Liver (tissue), 9 donors: ENCODE data around the gene PKP1. TPM values are rescaled to one million over a fixed set of nuclear protein-coding genes. Genes with fewer than 3 reads are reported as not detected.
A peak's percentile ranks its signal among the peaks of the same experiment; 100 is the strongest.

ENCODE experiments used
- DNase-seq: peaks from one replicate; pipeline ENCODE4 v3.0.0-alpha.2; 2017; ENCODE audit warnings: low spot score
- H3K27ac ChIP-seq, 2 donors: one replicate each; pipeline ENCODE4 v1.7.0; 2013; ENCODE audit warnings: inconsistent platforms in 2 of 2, low read length in 2 of 2, control low read depth in 1 of 2, low read depth in 1 of 2, mild to moderate bottlenecking in 1 of 2
- H3K27me3 ChIP-seq, 4 donors: one replicate each; pipeline versions ENCODE4 v1.6.1 to v1.7.0; 2013; ENCODE audit warnings: low read length in 3 of 4, inconsistent platforms in 1 of 4, mild to moderate bottlenecking in 1 of 4, moderate library complexity in 1 of 4; ENCODE audit not compliant: control insufficient read depth in 4 of 4, insufficient read depth in 4 of 4
- H3K36me3 ChIP-seq, 4 donors: one replicate each; pipeline versions ENCODE4 v1.6.1 to v1.7.0; 2013; ENCODE audit warnings: low read length in 3 of 4, mild to moderate bottlenecking in 3 of 4, low read depth in 1 of 4, moderate library complexity in 1 of 4; ENCODE audit not compliant: control insufficient read depth in 4 of 4, insufficient read depth in 3 of 4
- H3K4me1 ChIP-seq, 4 donors: one replicate each; pipeline versions ENCODE4 v1.6.1 to v1.7.0; 2013; ENCODE audit warnings: low read length in 3 of 4, mild to moderate bottlenecking in 3 of 4, moderate library complexity in 1 of 4; ENCODE audit not compliant: control insufficient read depth in 4 of 4, insufficient read depth in 4 of 4
- H3K4me3 ChIP-seq, 3 donors: one replicate each; pipeline versions ENCODE4 v1.6.1 to v1.7.0; 2013; ENCODE audit warnings: low read length in 3 of 3, control low read depth in 1 of 3, low read depth in 1 of 3, mild to moderate bottlenecking in 1 of 3
- H3K9ac ChIP-seq, 2 donors: one replicate each; pipeline ENCODE4 v1.7.0; 2013; ENCODE audit warnings: low read length in 2 of 2, mild to moderate bottlenecking in 2 of 2, moderate library complexity in 2 of 2, control low read depth in 1 of 2, low read depth in 1 of 2
- H3K9me3 ChIP-seq, 4 donors: one replicate each; pipeline versions ENCODE4 v1.6.1 to v1.7.0; 2013; ENCODE audit warnings: low read length in 3 of 4; ENCODE audit not compliant: control insufficient read depth in 4 of 4
- ATF3 ChIP-seq: IDR thresholded peaks from 2 replicates; pipeline ENCODE4 v1.6.1; 2016; ENCODE audit warnings: antibody characterized with exemption
- EGR1 ChIP-seq, 2 donors: IDR thresholded peaks; 2 replicates each; pipeline ENCODE4 v1.6.1; 2016 to 2018; ENCODE audit warnings: antibody characterized with exemption in 2 of 2, low read depth in 2 of 2
- HNF4A ChIP-seq, 2 donors: conservative IDR thresholded peaks; 2 replicates each; pipeline ENCODE4 v1.6.1; 2016; ENCODE audit warnings: antibody characterized with exemption in 2 of 2, mild to moderate bottlenecking in 2 of 2
- HNF4G ChIP-seq: IDR thresholded peaks from 2 replicates; pipeline ENCODE4 v1.6.1; 2016; ENCODE audit warnings: antibody characterized with exemption
- JUND ChIP-seq, 2 donors: IDR thresholded peaks; 2 replicates each; pipeline ENCODE4 v1.6.1; 2016; ENCODE audit warnings: antibody characterized with exemption in 2 of 2
- ZBTB33 ChIP-seq: IDR thresholded peaks from 2 replicates; pipeline ENCODE4 v1.6.1; 2016; ENCODE audit warnings: antibody characterized with exemption
- WGBS: extraction: QIAGEN DNeasy Blood & Tissue Kit; methylation state at CpG from one replicate; pipeline ENCODE4 v1.1.7; 2013; 5-methylcytosine and 5-hydroxymethylcytosine counted together
- polyA plus RNA-seq, 2 donors: library from polyadenylated mRNA; stranded (reverse) in 1 of 2; unstranded in 1 of 2; fragments of 200-250 nt in 1 of 2; fragments of >200 nt in 1 of 2; fragmentation: Nextera tagmentation in 1 of 2; extraction: Ambion mirVana in 1 of 2; gene quantifications; one replicate each; pipeline versions ENCODE4 v1.2.1 to v1.2.3, GENCODE V29; 2013 to 2015
- total RNA-seq, 2 donors: library from RNA; depleted of rRNA; stranded (reverse); fragments of >200 nt; gene quantifications; one replicate each; pipeline ENCODE4 v1.2.3, GENCODE V29; 2014
- TF ChIP-seq, protein P1 (sequence below): IDR thresholded peaks from 2 replicates; pipeline ENCODE4 v1.6.1; 2016; ENCODE audit warnings: antibody characterized with exemption, mild to moderate bottlenecking
- donor health status: healthy.
- donor health status: healthy.
- donor health status: healthy.
- donor health status: healthy.
- donor health status: healthy.

PKP1 gene
- total and polyA plus RNA-seq, 4 donors = 0.01 TPM; not detected in 3

DNA sequence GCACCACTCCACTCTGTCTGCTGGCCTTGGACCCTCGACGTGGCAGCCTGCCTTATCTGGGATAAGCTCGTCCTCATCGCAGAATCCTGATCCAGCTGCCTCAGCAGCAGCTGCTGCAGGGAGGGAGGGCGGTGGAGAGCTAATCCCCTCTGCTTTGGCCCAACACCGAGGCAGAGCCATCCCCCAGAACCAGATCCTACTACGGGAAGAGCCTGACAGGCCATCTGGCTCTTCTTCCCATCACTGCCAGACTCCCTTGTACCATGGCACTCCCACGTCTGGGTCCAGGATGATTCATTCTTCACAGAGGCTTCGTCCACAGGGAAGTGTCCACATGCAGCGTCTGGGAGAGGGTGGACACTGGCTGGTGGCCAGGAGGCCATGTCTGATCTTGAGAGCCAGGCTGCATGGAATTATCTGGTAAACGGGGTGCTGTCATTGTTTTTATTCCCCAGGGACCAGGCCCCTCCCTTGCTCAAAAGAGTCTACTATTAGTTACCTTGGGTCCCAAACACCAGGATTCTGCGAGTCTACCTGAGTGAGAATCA is 14.6 kb upstream of the PKP1 start (continued):
- TF ChIP-seq HNF4A (conservative IDR thresholded peaks at IDR 0.05) (no peak), HNF4G (no peak), EGR1 (IDR thresholded peaks at IDR 0.05; ENCODE audit: low read depth in 2 of 2) (no peak)

DNA sequence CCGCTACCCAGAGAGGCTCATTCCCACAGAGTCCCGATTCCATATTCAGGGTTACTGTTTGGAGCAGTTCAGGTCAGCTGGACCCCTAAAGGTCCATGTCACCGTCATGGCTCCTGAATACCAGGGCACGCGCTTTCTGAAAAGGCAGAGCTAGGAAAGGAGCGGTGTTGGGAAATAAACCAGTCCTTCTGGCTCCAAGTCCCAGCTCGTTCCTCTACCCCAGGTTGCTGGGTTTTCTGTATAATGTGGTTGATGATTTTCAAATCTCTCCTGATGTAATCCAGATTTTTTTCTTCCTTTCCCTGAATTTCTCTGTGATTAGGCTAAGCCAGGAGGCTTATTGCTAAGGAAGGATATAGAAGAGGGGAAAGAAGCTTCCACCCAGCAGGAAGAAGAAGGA is 14.0 kb upstream of the PKP1 start:
- DNase-seq = no peak
- TF ChIP-seq JUND (IDR thresholded peaks at IDR 0.05) (no peak), HNF4G (no peak), EGR1 (IDR thresholded peaks at IDR 0.05; ENCODE audit: low read depth in 2 of 2) (no peak), ATF3 (no peak), ZBTB33 (no peak)
- 92% methylated on average over 7 of the region's 7 CpGs for WGBS

GRCh38 chr1:201269900-201270410 is 13.4 kb upstream of the PKP1 start:
- WGBS = 77% methylated on average over 6 of the region's 6 CpGs

More for the DNA sequence above, 14.0 kb upstream of the PKP1 start:
- Histone ChIP-seq H3K36me3 (no peaks in the 10 kb centered on the region), H3K9me3 (no peaks in the 10 kb centered on the region), H3K4me1 (no peaks in the 10 kb centered on the region), H3K4me3 (no peak overlapping the region), H3K9ac (no peak overlapping the region), H3K27ac (no peak overlapping the region), H3K27me3 (peaks cover 0 to 5% (median 0%) of the 10 kb centered on the region in 4 donors)

More at GRCh38 chr1:201269900-201270410, 13.4 kb upstream of the PKP1 start:
- Histone ChIP-seq H3K9ac (no peak overlapping the region), H3K4me3 (no peak overlapping the region), H3K27ac (no peak overlapping the region), H3K36me3 (no peaks in the 10 kb centered on the region), H3K27me3 (peaks cover 0 to 5% (median 0%) of the 10 kb centered on the region in 4 donors), H3K4me1 (no peaks in the 10 kb centered on the region), H3K9me3 (no peaks in the 10 kb centered on the region)
- TF ChIP-seq, protein P1, sequence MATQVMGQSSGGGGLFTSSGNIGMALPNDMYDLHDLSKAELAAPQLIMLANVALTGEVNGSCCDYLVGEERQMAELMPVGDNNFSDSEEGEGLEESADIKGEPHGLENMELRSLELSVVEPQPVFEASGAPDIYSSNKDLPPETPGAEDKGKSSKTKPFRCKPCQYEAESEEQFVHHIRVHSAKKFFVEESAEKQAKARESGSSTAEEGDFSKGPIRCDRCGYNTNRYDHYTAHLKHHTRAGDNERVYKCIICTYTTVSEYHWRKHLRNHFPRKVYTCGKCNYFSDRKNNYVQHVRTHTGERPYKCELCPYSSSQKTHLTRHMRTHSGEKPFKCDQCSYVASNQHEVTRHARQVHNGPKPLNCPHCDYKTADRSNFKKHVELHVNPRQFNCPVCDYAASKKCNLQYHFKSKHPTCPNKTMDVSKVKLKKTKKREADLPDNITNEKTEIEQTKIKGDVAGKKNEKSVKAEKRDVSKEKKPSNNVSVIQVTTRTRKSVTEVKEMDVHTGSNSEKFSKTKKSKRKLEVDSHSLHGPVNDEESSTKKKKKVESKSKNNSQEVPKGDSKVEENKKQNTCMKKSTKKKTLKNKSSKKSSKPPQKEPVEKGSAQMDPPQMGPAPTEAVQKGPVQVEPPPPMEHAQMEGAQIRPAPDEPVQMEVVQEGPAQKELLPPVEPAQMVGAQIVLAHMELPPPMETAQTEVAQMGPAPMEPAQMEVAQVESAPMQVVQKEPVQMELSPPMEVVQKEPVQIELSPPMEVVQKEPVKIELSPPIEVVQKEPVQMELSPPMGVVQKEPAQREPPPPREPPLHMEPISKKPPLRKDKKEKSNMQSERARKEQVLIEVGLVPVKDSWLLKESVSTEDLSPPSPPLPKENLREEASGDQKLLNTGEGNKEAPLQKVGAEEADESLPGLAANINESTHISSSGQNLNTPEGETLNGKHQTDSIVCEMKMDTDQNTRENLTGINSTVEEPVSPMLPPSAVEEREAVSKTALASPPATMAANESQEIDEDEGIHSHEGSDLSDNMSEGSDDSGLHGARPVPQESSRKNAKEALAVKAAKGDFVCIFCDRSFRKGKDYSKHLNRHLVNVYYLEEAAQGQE = no peak
- peak; percentile 21 for DNase-seq
